Calu3 (cell line): ENCODE results near the gene KCNA2. TPM values are rescaled to one million over a fixed set of nuclear protein-coding genes. Genes with fewer than 3 reads are reported as not detected.

Source experiments
- BruUV-seq: library from RNA; stranded (reverse); fragments of 400-500 nt; replicated peaks from 2 replicates; lab custom pipeline; 2021; lab: Mats Ljungman, UMichigan
- CTCF ChIA-PET: fragments of 300-600 bp; sonication (Branson Sonifier 250); formaldehyde crosslinking; loops from one replicate; lab custom pipeline; 2022; ENCODE audit warnings: antibody characterized with exemption; lab: Charles Lee
- DNase-seq: peaks from one replicate; pipeline ENCODE4 v3.0.0; 2022
- H3K27ac Mint-ChIP-seq: one replicate; pipeline ENCODE4 v1.8.0; 2022; ENCODE audit warnings: mixed read lengths; ENCODE audit not compliant: unreplicated experiment
- H3K27me3 Mint-ChIP-seq: one replicate; pipeline ENCODE4 v1.8.0; 2022; ENCODE audit warnings: mixed read lengths; ENCODE audit not compliant: unreplicated experiment
- H3K36me3 Mint-ChIP-seq: one replicate; pipeline ENCODE4 v1.8.0; 2022; ENCODE audit warnings: mild to moderate bottlenecking, moderate library complexity, mixed read lengths; ENCODE audit not compliant: insufficient read depth, unreplicated experiment
- H3K4me1 Mint-ChIP-seq: one replicate; pipeline ENCODE4 v1.8.0; 2022; ENCODE audit warnings: mild to moderate bottlenecking, low read depth, mixed read lengths; ENCODE audit not compliant: unreplicated experiment
- H3K4me3 Mint-ChIP-seq: one replicate; pipeline ENCODE4 v1.8.0; 2022; ENCODE audit warnings: mild to moderate bottlenecking, low read depth, moderate library complexity, mixed read lengths; ENCODE audit not compliant: unreplicated experiment
- H3K9me3 Mint-ChIP-seq: one replicate; pipeline ENCODE4 v1.8.0; 2022; ENCODE audit warnings: low read depth, mixed read lengths; ENCODE audit not compliant: unreplicated experiment
- intact Hi-C: fragments of 100-400 bp; cut with micrococcal nuclease; formaldehyde crosslinking; loops from one replicate; pipeline ENCODE4 v1.10.0; 2022; ENCODE audit not compliant: unreplicated experiment
- total RNA-seq: library from RNA; stranded (reverse); gene quantifications from 2 replicates; pipeline ENCODE4 v1.2.3, GENCODE V29; 2022
- TF ChIP-seq, protein P1 (sequence below): fragments of 200-600 bp; IDR thresholded peaks from one replicate; pipeline ENCODE4 v1.8.0; 2022; ENCODE audit warnings: antibody characterized with exemption; ENCODE audit not compliant: unreplicated experiment

KCNA2 gene
- total RNA-seq, 1 experiment from 2014 or later = not detected

DNA sequence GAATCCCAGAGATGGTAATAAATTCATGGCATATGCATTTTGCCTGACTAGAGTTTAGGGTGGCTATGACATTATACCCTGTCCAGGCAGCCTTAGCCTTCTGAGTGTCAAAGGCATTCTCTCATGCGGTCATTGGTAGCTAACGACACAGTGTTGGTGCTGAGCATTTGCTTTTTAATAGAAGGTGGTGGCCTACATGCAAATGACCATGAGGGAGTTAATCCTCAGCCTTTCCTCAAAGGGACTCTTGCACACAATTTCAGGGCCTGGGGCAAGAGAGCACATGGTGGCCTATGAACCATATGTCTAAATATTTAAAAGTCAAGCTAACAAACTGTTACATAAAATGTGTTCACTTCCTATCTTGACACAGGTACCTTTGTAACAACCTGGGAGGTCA is 56.3 kb downstream of the KCNA2 start:
- H3K9me3 Mint-ChIP-seq = no peaks in the 10 kb centered on the region
- intact Hi-C loops = no loop called here
- BruUV-seq = no TSS peak
- H3K4me1 Mint-ChIP-seq = no peaks in the 10 kb centered on the region
- CTCF ChIA-PET = no interaction called here
- DNase-seq = no peak
- no peaks in the 10 kb centered on the region for H3K36me3 Mint-ChIP-seq
- TF ChIP-seq, protein P1, sequence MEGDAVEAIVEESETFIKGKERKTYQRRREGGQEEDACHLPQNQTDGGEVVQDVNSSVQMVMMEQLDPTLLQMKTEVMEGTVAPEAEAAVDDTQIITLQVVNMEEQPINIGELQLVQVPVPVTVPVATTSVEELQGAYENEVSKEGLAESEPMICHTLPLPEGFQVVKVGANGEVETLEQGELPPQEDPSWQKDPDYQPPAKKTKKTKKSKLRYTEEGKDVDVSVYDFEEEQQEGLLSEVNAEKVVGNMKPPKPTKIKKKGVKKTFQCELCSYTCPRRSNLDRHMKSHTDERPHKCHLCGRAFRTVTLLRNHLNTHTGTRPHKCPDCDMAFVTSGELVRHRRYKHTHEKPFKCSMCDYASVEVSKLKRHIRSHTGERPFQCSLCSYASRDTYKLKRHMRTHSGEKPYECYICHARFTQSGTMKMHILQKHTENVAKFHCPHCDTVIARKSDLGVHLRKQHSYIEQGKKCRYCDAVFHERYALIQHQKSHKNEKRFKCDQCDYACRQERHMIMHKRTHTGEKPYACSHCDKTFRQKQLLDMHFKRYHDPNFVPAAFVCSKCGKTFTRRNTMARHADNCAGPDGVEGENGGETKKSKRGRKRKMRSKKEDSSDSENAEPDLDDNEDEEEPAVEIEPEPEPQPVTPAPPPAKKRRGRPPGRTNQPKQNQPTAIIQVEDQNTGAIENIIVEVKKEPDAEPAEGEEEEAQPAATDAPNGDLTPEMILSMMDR = no peak
- no peak overlapping the region for H3K4me3 Mint-ChIP-seq
- peaks cover 93% of the 10 kb centered on the region for H3K27me3 Mint-ChIP-seq
- no peak overlapping the region for H3K27ac Mint-ChIP-seq

GRCh38 chr1:110548381-110548780 is 57.8 kb downstream of the KCNA2 start:
- TF ChIP-seq, protein P1 = peak; percentile 54
- BruUV-seq = no TSS peak
- H3K27ac Mint-ChIP-seq = no peak overlapping the region
- H3K4me1 Mint-ChIP-seq = no peaks in the 10 kb centered on the region
- peaks cover 93% of the 10 kb centered on the region for H3K27me3 Mint-ChIP-seq
- intact Hi-C loops = no loop called here
- H3K9me3 Mint-ChIP-seq = no peaks in the 10 kb centered on the region
- DNase-seq = peak; percentile 43
- CTCF ChIA-PET = interaction anchor here (0.5 kb wide), 1 partner anchor 41 kb away, joined by 4 read pairs; no protein-coding TSS in a partner anchor
- no peak overlapping the region for H3K4me3 Mint-ChIP-seq
- no peaks in the 10 kb centered on the region for H3K36me3 Mint-ChIP-seq

DNA sequence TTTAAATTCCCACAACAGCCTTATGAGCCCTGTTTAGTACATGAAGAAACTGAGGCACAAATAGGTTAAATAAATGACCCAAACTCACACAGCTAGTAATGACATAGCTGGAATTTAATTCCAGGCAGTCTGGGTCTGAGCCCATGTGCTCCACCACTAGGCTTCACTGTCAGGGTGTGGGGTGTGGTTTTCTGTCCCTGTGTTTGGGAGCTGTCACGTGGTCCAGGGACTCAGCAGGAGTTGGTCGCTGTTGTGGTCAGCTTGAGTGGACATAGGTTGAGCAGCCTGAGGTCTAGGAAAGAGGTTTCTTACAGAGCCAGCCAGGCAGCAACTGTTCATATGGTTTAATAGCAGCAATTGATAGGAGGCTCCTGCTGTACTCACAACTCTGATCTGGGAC is 59.1 kb downstream of the KCNA2 start:
- intact Hi-C loops = no loop called here
- Mint-ChIP-seq H3K4me3 (no peak overlapping the region), H3K9me3 (no peaks in the 10 kb centered on the region), H3K27me3 (peaks cover 84% of the 10 kb centered on the region), H3K27ac (no peak overlapping the region), H3K36me3 (no peaks in the 10 kb centered on the region), H3K4me1 (no peaks in the 10 kb centered on the region)
- CTCF ChIA-PET = no interaction called here
- no TSS peak for BruUV-seq
- no peak for DNase-seq
- TF ChIP-seq, protein P1 = no peak

DNA sequence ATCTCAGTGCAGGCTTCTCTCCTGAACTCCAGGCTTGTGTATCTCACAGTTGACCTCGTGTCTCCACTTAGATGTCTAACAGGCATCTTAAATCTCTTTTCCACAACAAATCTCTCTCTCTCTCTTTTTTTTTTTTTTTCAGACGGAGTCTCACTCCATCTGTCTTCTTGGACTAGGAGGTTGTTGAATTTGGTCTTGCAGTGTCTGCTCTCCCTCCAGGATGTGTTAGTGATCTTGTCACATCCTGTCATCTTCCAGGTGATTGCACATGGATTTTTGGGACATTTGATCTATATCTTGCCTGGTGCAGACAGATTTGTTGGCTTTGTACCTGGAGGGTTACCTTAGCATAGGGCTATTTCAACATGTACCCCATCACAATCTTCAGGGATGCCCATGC is 60.7 kb downstream of the KCNA2 start:
- intact Hi-C loops = no loop called here
- TF ChIP-seq, protein P1 = no peak
- no peak overlapping the region for H3K27ac Mint-ChIP-seq

More for the DNA sequence above, 60.7 kb downstream of the KCNA2 start:
- BruUV-seq = no TSS peak
- H3K9me3 Mint-ChIP-seq = no peaks in the 10 kb centered on the region
- no peak for DNase-seq
- H3K4me3 Mint-ChIP-seq = no peak overlapping the region
- H3K4me1 Mint-ChIP-seq = no peaks in the 10 kb centered on the region
- CTCF ChIA-PET = no interaction called here
- no peaks in the 10 kb centered on the region for H3K36me3 Mint-ChIP-seq
- H3K27me3 Mint-ChIP-seq = peaks cover 84% of the 10 kb centered on the region
